Germinal center (tissue), 1 donor: Measurements from ENCODE around the gene TTLL5.

Source experiments
- DNase-seq: peaks from one replicate; pipeline ENCODE4 v3.0.0; 2012; ENCODE audit warnings: mixed read lengths, low spot score

Gene TTLL5

DNA sequence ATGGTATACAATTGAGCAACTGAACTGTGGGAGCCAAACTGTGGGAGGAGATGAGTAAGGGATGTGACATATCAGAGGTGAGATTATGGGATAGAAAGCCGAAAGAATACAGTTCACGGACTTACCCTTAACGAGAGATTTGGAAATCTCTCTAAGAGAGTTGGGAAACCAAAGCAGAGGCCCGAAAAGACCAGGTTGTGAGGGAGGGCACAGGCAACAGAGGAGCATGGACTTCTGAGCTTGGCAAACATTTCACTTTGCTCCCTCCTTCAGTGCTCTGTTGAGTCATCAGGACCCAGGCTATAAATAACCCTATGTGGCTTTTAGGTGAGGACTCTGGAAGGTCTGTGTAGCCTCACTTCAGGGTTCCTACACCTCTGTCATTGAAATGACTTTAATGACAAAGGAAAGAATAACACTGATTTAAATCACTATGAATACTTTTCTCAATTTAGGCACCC, 200.1 kb downstream of the TTLL5 start:
- no peak for DNase-seq

DNA sequence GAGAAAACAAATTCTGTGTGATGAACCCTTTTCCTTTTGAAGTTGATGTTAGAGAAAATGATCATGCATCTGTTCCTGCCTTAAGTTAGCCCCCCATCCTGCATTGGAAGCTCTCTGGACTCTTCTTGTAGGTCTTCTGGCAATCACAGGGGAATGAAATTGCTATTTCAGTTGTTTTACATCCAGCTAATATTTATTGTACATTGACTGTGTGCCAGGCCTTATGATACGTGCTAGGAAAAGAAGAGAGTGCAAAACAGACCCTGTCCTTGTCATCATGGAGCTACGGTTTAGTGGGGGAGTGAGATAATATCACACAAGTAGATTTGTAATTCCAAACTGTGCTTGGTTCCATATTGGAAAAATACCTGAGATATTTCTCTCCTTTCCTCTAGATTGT, 202.2 kb downstream of the TTLL5 start:
- no peak for DNase-seq

DNA sequence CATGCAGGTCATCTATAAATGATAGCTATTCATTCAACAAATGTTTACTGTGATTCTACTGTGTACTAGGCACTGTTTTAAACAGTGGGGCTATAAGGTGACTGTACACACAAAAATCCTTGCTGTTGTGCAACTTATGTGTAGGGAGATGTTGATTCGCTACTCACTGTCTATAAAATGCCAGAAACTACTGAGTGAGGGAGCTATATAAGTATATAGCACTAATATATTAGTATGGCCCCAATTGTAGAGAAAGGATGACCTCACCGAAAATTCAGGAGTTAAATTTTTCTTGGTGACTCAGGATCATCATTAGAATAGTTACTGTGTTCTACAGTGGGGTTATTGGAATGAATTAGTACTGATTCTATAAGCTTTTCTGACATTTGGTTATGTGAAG, 203.3 kb downstream of the TTLL5 start:
- no peak for DNase-seq

DNA sequence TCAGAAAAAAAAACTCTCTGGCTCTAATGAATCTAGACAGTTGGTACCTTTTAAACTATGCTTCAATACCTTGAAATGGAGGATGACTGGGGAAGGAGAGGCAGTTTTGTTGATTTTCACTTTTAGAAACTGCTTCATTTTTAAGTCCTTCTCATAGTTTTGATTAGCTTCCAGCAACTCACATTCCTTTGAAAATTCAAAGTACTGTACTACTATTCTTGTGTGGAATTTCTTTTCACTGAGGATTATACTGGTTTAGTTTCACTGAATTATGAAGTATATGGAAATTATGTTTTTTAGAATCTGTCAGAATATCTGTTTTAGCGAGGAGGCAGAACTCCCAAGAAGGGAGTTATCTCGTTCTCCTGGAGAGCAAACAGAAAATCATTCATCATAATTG, 204.5 kb downstream of the TTLL5 start:
- DNase-seq: no peak

DNA sequence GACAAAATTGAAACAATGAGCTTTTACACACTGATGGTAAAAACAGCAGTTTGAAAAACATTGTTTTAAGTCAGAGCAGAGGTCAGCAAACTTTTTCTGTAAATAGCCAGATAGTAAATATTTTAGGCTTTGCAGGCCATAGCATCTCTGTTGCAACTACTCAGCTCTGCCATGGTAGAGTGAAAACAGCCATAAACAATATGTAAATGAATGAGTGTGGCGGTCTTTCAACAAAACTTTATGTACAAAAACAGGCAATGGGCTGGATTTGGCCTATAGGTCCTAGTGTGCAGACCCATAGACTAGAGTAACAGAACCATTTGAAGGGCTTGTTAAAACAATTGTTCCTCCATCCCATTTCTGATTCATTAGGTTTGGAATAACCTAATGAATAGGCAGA, 205.9 kb downstream of the TTLL5 start:
- no peak for DNase-seq

DNA sequence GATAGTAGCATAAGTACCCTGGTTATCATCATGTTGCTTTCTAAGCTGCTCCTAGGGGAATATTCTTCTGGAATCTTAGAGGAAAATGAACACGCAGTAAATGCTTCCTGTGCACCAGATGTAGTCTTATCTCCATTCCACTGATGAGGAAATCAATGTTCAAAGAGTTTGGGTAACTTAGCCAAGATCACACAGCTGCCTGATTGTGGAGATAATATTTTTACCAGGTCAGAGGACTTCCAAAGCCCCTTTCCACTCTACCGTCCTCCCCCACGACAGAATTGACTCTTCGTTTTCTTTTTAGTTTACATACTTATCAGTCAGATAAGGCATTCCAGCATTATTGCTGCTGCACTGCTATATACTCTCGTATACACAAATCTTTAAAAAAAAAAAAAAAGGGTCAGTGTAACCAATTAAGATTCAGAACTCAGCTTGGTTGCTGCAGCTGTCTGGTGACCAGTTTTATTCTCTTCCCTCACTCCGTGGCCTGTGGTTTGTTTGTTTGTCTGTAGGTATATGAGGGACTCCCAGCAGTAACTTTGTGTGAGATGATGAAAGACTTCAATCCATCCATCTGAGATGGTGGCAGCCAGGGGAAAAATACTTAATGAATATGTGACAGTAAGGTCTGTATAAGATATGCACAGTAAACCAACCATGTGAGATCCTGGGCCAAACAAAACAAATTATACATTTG, 210.3 kb downstream of the TTLL5 start:
- DNase-seq: no peak

DNA sequence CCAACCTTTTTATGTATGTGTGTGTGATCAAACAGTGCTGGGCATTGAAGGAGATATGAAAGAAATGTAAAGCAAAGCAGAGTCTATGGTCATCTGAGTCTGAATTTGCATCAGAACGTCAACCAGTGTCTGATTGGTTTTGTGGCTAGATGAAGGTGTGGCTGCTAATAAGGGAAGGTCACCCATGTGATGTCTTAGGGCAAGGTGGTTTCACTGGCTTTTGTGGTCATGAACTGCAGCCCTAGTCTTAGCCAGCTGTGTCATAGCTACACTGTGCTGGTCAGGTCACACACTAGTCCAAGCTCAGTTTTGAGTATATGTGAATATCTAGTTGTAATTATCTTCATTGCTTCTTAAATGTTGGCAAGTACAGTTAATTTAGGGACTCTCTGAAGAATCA, 214.9 kb downstream of the TTLL5 start:
- no peak for DNase-seq

DNA sequence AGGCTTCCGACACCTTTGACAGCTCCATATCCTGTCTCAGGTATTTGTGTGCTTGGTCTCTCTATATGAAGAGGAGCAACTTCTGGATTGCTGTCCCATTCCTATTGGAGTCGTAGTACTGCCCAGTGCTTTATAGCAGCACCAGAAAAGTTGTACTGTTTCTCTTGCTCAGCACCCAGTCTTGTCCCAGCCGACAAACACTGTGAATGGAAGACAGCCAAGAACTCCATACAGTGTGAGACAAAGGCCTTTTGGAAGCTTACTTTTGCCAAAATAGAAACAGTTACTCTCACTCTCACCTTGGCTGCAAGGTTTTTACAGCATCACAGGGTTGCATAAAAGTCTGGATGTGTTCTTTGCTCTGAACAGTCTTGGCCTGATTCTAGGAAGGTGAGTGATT, 215.5 kb downstream of the TTLL5 start:
- DNase-seq: no peak

DNA sequence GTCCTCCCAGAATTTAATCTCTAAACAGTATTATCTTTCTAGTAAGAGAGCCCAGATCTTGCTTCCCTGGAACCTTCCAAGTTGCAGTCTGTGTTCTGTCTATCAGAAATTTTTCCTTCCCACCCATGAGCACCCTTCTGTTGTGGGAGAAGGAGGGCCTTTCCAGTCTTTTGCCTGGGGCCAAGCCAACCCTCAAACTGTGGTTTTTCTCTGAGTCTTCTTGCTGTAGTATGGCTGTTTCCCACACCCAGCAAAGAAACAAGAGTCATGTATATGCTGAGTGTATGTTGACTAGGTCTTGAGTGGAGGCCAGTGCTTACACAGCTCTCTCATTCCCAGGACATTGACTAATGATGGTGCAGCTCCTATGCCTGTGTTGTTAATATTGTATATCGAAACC, 216.2 kb downstream of the TTLL5 start:
- DNase-seq: no peak

DNA sequence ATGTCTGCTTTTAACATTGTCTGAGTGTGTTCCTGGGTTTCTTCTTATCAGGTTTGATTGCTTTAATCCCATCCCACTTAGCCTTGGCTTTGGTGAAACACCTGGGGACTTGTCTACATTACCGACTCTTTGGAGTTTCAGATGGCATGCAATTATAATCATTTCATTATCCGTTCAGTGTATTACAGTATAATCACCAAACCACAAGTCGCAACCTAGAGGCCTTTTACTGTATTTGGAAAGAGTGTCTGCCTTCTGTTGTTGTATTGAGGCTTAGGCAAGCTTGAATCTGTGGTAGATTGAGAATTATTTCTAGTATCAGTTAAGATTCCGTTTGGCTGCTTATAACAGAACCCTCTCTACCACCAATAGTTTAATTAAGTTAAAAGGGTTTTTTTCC, 216.8 kb downstream of the TTLL5 start:
- DNase-seq: no peak

DNA sequence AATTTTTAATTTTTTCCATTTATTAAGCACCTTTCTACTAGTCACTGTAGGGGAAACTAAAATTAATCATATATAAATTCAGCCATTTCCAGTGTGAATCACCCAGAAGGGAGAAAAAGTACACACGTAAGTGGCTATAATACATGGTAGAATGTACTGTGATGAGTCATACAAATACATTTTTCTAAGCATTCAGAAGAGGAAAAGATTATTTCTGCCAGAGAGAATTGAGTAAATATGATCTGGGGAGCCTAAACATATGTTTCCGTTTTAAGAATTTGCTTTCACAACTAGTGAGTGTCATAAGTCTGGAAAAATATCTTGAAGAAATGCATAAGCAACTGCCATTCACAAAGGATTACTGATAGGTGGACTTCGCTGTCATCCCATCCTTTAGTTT, 218.0 kb downstream of the TTLL5 start:
- DNase-seq: no peak

DNA sequence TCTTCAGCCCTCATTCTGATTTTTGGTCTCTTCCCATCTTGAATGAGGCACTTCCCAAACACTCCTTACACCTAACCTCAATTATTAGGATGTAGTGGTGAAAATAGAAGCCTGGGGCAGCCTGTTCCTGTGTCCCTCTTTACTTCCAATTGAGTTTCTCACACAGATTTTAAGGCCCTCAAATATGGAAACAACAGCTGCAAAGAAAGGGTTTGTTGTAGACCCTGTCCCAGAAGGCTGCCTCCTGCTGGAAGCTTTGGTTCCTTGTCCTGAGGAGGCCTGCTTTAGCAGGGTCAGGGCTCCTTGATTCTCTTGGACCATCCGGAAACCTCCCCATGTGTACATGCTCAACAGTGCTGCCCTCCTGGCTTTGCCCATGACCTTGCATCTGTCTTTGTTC, 219.5 kb downstream of the TTLL5 start:
- no peak for DNase-seq

DNA sequence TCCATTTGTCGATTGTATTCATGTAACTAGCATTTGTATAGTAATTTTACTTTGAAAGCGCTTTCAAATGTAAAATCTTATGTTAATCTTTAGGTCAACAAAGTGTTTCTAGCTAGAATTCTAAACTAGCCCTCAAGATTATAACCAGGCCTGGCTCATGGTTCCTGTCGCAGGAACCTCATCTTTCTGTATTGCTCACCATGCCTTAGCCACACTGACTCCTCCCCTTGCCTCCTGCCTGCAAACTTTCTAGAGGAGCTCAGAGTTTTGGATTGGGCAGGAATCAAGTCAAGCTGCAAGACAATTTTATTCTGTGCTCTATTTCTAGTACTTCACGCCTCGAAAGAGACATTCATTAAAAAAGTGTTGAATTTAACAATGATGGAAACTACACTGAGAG, 220.9 kb downstream of the TTLL5 start:
- no peak for DNase-seq

DNA sequence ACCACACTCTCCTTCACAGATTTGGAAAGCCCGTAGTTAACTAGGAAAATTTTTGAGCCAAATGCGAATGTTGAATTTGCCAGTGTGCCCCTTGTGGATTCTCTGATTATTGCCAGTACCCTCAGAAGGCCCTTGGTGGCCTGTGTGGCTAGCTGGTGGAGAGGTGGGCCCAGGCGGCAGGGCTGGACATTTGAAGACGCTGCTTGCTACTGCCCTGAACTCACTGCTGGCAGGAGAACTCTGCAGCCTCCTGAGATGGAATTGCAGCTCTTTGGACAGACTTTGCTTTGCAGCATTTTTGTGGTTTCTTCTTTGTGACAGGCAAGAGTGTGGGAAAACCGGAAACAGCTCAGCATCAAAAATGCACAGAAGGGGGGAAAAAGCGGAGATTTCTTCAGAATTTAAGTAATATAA, 223.2 kb downstream of the TTLL5 start:
- DNase-seq: no peak

DNA sequence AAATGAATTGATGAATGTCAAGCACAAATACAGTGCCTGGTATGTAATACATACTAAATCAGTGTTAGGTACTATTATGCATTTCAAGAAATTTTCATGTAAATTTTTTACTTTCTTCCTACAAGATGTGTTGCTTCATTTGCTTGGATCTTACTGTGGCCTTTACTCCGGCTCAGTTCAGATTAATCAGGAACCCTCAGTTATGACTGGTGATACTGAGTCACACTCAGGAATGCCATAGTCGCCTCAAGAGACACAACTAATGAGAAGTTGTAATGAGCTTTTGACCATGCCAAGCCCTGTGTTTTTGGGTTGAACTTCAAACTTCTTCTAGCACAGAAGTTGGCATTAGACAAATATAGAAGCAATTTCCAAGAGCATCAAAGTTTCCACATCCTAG, 224.8 kb downstream of the TTLL5 start:
- DNase-seq: no peak

DNA sequence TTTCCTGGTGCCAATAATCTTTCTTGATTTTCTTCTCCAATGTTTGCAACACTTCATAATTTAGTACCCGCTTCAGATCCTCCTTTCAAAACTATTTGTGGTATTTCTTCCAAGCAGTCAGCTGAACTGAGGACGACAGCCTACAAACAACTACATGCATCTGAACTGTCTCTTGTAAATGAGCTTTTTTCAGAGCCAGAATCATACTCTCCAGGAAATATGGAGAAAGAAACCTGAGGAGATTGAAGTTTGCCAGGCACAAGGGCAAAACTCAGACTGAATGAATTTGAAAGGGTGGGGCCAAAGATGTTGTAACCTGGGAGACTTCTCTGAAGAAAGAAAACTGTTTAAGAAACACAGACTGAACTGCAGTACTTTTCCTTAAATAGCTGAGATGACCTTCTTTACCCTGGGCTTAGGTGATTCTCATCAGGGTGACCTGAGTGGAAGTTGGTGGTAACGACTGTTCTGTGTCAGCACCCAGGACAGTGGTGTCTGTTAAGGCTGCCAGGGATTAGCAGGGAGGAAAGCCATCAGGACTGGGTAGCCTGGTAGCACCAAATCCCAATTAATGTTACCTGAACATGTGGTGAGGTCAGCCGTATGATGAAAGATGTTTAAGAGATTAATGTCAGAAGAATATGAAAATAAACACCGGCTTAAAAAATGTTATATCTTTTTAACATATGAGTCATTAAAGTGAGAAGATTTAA, 225.7 kb downstream of the TTLL5 start:
- no peak for DNase-seq

DNA sequence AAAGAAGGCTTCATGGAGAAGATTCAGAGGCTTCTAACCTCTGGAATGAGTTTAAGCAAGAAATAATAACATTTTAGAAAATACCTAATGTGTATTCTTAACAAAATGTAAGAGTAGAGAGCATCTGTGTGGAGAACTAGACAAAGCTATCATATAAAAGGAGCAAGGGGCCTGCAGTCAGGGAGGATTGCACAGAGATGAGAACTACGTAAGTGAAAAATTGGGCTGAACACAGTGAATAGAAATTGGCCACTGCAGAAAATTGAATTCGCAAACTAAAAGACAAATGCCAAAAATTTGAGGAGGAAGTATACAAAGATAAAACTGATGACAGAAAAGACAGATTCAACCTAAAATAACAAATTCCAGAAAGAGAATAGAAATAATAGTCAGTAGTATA, 227.9 kb downstream of the TTLL5 start:
- DNase-seq: no peak

DNA sequence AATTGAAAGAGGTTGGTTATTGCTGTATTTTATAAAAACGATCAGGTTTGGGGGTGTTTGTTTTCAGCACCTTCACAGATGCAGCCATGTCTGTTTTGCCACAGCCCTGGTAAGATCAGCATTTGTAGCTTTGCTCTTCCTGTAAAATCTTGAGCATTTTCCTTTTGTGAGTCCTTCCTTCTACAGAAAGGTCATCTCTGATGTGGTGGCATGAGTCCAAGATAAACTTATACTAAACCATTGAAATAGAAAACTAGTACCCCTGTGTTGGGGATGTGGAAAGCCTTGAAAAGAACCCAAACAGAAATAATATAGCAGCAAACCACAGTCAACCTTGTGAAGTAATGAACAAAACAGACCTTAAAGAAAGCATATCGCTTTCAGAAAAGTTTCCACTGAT, 235.3 kb downstream of the TTLL5 start:
- no peak for DNase-seq

DNA sequence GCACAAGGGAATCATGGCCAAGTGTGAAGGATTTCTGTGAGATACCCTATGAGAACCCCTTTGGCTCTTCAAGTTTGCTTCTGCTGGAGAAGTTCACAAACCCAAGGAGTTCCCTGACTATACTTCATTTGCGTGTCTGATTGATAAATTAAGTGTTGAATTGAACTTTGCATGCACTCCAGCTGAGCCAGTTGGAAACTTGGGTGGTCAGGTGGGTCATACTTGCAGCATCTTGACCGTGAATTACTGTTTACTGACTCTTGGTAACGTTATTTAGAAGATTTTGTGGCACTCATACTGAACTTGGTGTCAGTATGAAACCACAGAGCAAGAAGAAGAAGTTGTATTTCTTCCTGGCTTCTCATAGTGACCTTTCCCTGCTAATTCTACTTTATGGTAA, 243.3 kb downstream of the TTLL5 start:
- no peak for DNase-seq

DNA sequence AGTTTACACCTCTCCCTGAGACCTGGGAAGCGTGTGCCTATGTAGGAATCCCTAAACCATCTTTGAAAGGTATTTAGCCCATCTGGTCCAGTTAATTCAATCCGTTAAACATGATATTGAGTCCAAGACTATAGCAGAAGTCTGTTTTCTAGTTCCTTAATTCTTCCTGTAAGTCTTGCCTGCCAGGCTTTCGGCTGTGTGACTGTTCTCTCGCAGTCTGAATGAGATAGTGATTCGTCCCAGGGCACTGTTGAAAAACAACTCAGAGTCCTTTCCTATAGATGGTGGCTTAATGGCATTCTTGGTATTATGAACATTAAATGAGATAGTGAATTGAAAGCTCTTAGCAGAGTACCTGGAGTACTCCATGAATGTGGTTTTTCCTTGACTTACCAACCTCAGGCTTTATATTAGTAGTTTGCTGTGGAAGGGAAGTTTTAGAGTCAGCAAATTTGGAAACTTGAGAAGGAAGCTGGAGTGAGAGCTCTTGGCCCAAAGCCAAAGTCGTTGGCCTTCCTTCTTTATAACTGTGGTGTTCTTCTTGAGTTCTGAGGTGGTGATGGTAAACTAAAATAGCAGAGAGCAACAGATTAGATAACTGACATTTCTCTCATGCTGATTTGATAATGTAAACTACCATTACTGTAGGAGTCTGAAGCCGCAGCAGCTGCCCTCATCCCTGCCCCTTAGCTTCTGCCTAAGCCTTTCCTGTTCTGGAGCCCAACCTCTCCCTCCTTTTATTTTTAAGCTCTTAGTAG, 244.3 kb downstream of the TTLL5 start:
- DNase-seq: no peak

DNA sequence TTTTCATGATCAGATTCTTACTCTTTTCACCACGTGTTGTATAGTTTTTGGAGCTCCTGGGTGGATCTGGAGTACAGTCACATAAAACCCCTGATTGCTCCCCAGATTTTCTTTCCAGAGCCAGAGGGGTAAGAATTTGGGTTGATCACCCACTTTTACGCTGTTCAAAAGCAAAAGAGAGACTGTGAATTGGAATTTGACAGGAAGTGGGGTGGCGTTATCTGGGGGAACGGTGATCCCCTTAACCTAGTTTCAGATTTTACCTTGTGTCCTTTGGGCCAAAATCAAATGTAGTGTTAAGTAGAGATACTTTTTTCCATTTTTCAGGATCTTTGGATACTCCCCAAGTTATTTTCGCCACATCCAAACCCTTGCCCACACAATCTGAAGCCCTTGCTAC, 245.2 kb downstream of the TTLL5 start:
- no peak for DNase-seq

DNA sequence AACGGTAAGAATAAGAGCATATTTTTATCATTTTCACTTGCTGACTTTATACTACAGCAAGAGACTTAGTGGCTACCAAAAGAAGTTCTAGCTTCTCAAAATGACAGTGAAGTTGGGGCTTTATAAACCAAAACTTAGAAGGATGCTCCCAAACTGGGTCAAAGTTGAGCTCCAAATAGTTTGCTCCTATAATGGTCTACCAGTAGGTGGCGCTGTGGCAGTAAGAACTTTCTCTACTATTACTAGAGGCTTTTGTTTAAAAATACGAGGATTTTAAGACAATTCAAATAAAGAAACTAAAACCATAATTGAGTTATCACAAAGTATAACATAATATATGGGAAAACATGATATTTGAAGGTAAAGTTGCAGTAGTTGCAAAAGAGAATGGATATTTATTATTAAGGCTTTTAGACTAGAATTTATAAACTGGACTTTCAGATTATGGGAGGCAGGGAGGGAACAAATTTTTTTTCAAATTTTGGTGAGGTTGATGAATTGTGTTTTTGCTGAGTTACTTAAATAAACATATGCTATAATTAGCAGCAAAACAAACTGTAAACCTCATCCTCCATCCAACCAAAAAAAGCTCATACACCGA, 245.7 kb downstream of the TTLL5 start:
- DNase-seq: peak; percentile 61
